Caco-2 (cell line): ENCODE data around the gene IGSF8. TPM values are rescaled to one million over a fixed set of nuclear protein-coding genes. Genes with fewer than 3 reads are reported as not detected.

Experiments used
- BruUV-seq: library from RNA; stranded (reverse); fragments of 400-500 nt; replicated peaks from 2 replicates; lab custom pipeline; 2021; lab: Mats Ljungman, UMichigan
- CTCF ChIA-PET: fragments of 300-600 bp; sonication (Branson Sonifier 250); formaldehyde crosslinking; loops from one replicate; lab custom pipeline; 2022; ENCODE audit warnings: antibody characterized with exemption; lab: Charles Lee
- POLR2A ChIA-PET: fragments of 300-600 bp; sonication (Branson Sonifier 250); formaldehyde crosslinking; loops from one replicate; lab custom pipeline; 2022; ENCODE audit warnings: antibody characterized with exemption; lab: Charles Lee
- DNase-seq, 2 experiments: peaks; one replicate each; pipeline versions ENCODE4 v3.0.0 to v3.0.0-alpha.2; 2020 to 2022
- H3K27me3 ChIP-seq: replicated peaks from 2 replicates; pipeline ENCODE4 v1.6.0; 2011; ENCODE audit warnings: low read length; ENCODE audit not compliant: control insufficient read depth, insufficient read depth
- H3K36me3 ChIP-seq: 2 replicates; pipeline ENCODE4 v1.5.1; 2011; ENCODE audit warnings: low read length; ENCODE audit not compliant: control insufficient read depth, insufficient read depth
- H3K4me1 ChIP-seq: fragments of 250-450 bp; sonication (Bioruptor Pico); 2 replicates; pipeline ENCODE4 v1.5.1; 2020; ENCODE audit warnings: mild to moderate bottlenecking
- H3K4me3 ChIP-seq: 2 replicates; pipeline ENCODE4 v1.5.1; 2011; ENCODE audit warnings: low read depth, mild to moderate bottlenecking, control low read depth, low read length
- H3K9me3 ChIP-seq: fragments of 250-450 bp; sonication (Bioruptor Pico); 2 replicates; pipeline ENCODE4 v1.5.1; 2020; ENCODE audit warnings: mild to moderate bottlenecking, moderate library complexity
- H3K27ac Mint-ChIP-seq: one replicate; pipeline ENCODE4 v1.8.0; 2022; ENCODE audit warnings: mixed read lengths; ENCODE audit not compliant: unreplicated experiment
- H3K27me3 Mint-ChIP-seq: one replicate; pipeline ENCODE4 v1.8.0; 2022; ENCODE audit warnings: mixed read lengths; ENCODE audit not compliant: insufficient read depth, unreplicated experiment
- H3K36me3 Mint-ChIP-seq: one replicate; pipeline ENCODE4 v1.8.0; 2022; ENCODE audit warnings: mild to moderate bottlenecking, mixed read lengths; ENCODE audit not compliant: insufficient read depth, unreplicated experiment
- H3K4me1 Mint-ChIP-seq: one replicate; pipeline ENCODE4 v1.8.0; 2022; ENCODE audit warnings: low read depth, mixed read lengths; ENCODE audit not compliant: unreplicated experiment
- H3K4me3 Mint-ChIP-seq: one replicate; pipeline ENCODE4 v1.8.0; 2022; ENCODE audit warnings: mild to moderate bottlenecking, moderate library complexity, mixed read lengths; ENCODE audit not compliant: unreplicated experiment
- H3K9me3 Mint-ChIP-seq: one replicate; pipeline ENCODE4 v1.8.0; 2022; ENCODE audit warnings: mixed read lengths; ENCODE audit not compliant: unreplicated experiment
- intact Hi-C: fragments of 100-400 bp; cut with micrococcal nuclease; formaldehyde crosslinking; loops from one replicate; pipeline ENCODE4 v1.10.0; 2022; ENCODE audit not compliant: unreplicated experiment
- total RNA-seq: library from RNA; stranded (reverse); gene quantifications from 2 replicates; pipeline ENCODE4 v1.2.3, GENCODE V29; 2022
- TF ChIP-seq, protein P1 (sequence below), 2 experiments: fragments of 200-600 bp in 1 of 2; IDR thresholded peaks; 1 replicate in 1 of 2; 2 replicates in 1 of 2; pipeline versions ENCODE4 v1.5.1 to v1.8.0; 2011 to 2022; ENCODE audit warnings: antibody characterized with exemption in 1 of 2, control low read depth in 1 of 2, inconsistent platforms in 1 of 2, low read depth in 1 of 2, low read length in 1 of 2, mild to moderate bottlenecking in 1 of 2, moderate library complexity in 1 of 2; ENCODE audit not compliant: insufficient read depth in 1 of 2, severe bottlenecking in 1 of 2, unreplicated experiment in 1 of 2

Gene IGSF8
- total RNA-seq, 1 experiment from 2014 or later: 15.4 TPM

GRCh38 chr1:160077486-160077885, 20.9 kb downstream of the IGSF8 start:
- H3K9me3 ChIP-seq: no peaks in the 10 kb centered on the region
- Mint-ChIP-seq H3K27me3 (peaks cover 17% of the 10 kb centered on the region), H3K9me3 (no peaks in the 10 kb centered on the region), H3K36me3 (no peaks in the 10 kb centered on the region), H3K27ac (no peak overlapping the region), H3K4me3 (no peak overlapping the region), H3K4me1 (no peaks in the 10 kb centered on the region)
- no peaks in the 10 kb centered on the region for H3K36me3 ChIP-seq
- no TSS peak for BruUV-seq
- no peaks in the 10 kb centered on the region for H3K4me1 ChIP-seq
- no peak overlapping the region for H3K4me3 ChIP-seq
- no peaks in the 10 kb centered on the region for H3K27me3 ChIP-seq
- CTCF ChIA-PET: interaction anchor here (0.6 to 2.0 kb wide), 5 partner anchors 19 to 48 kb away, joined by 4 to 16 read pairs (median 10); partner anchors contain the start of gene IGSF8
- TF ChIP-seq, protein P1, sequence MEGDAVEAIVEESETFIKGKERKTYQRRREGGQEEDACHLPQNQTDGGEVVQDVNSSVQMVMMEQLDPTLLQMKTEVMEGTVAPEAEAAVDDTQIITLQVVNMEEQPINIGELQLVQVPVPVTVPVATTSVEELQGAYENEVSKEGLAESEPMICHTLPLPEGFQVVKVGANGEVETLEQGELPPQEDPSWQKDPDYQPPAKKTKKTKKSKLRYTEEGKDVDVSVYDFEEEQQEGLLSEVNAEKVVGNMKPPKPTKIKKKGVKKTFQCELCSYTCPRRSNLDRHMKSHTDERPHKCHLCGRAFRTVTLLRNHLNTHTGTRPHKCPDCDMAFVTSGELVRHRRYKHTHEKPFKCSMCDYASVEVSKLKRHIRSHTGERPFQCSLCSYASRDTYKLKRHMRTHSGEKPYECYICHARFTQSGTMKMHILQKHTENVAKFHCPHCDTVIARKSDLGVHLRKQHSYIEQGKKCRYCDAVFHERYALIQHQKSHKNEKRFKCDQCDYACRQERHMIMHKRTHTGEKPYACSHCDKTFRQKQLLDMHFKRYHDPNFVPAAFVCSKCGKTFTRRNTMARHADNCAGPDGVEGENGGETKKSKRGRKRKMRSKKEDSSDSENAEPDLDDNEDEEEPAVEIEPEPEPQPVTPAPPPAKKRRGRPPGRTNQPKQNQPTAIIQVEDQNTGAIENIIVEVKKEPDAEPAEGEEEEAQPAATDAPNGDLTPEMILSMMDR (IDR thresholded peaks at IDR 0.05; ENCODE audit: insufficient read depth in 1 of 2, low read depth in 1 of 2, low read length in 1 of 2, severe bottlenecking in 1 of 2, unreplicated experiment in 1 of 2): no peak
- intact Hi-C loops: loop anchor here (5.0 kb wide), 1 partner anchor 45 kb away; the partner anchor contains the start of gene PIGM
- POLR2A ChIA-PET: interaction anchor here (0.6 kb wide), 1 partner anchor 10 kb away, joined by 4 read pairs; no protein-coding TSS in a partner anchor
- DNase-seq: no peak

GRCh38 chr1:160076295-160076694, 22.1 kb downstream of the IGSF8 start:
- no peaks in the 10 kb centered on the region for H3K9me3 Mint-ChIP-seq
- H3K4me3 Mint-ChIP-seq: no peak overlapping the region
- H3K4me1 ChIP-seq: no peaks in the 10 kb centered on the region
- H3K27me3 Mint-ChIP-seq: peaks cover 22% of the 10 kb centered on the region
- TF ChIP-seq, protein P1 (IDR thresholded peaks at IDR 0.05; ENCODE audit: insufficient read depth in 1 of 2, low read depth in 1 of 2, low read length in 1 of 2, severe bottlenecking in 1 of 2, unreplicated experiment in 1 of 2): no peak
- H3K36me3 ChIP-seq: no peaks in the 10 kb centered on the region
- POLR2A ChIA-PET: no interaction called here
- no peaks in the 10 kb centered on the region for H3K9me3 ChIP-seq
- CTCF ChIA-PET: no interaction called here
- H3K27ac Mint-ChIP-seq: no peak overlapping the region
- no peaks in the 10 kb centered on the region for H3K36me3 Mint-ChIP-seq
- intact Hi-C loops: loop anchor here (5.0 kb wide), 1 partner anchor 44 kb away; the partner anchor contains the start of gene PIGM
- no peaks in the 10 kb centered on the region for H3K27me3 ChIP-seq
- BruUV-seq: no TSS peak
- H3K4me1 Mint-ChIP-seq: no peaks in the 10 kb centered on the region
- H3K4me3 ChIP-seq: no peak overlapping the region
- DNase-seq: no peak

DNA sequence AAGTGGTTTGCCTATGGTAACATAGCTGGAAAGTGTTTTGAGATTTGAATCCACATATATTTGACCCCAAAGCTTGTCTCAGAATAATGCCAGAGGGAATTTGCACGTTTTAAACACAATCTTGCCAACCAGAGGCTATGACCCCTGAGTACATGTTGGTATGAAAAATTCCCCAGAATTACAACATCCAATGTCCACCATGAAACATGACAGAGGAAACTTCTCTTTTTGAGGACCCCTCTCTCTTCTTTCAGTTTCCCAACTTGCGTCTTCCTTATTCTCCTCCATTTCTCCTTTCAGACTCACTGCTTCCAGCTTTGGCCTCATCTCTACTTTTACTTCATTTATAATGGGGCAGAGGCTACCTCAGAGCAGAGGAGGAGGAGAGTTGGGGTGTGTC, 22.6 kb downstream of the IGSF8 start:
- Histone ChIP-seq H3K4me3 (no peak overlapping the region), H3K4me1 (no peaks in the 10 kb centered on the region), H3K27me3 (no peaks in the 10 kb centered on the region), H3K9me3 (no peaks in the 10 kb centered on the region), H3K36me3 (no peaks in the 10 kb centered on the region)
- Mint-ChIP-seq H3K4me3 (no peak overlapping the region), H3K27ac (no peak overlapping the region), H3K4me1 (no peaks in the 10 kb centered on the region), H3K9me3 (no peaks in the 10 kb centered on the region), H3K36me3 (no peaks in the 10 kb centered on the region), H3K27me3 (peaks cover 18% of the 10 kb centered on the region)
- ChIA-PET CTCF (no interaction called here), POLR2A (no interaction called here)
- TF ChIP-seq, protein P1 (IDR thresholded peaks at IDR 0.05; ENCODE audit: insufficient read depth in 1 of 2, low read depth in 1 of 2, low read length in 1 of 2, severe bottlenecking in 1 of 2, unreplicated experiment in 1 of 2): no peak
- no peak for DNase-seq
- intact Hi-C loops: loop anchor here (5.0 kb wide), 1 partner anchor 44 kb away; the partner anchor contains the start of gene PIGM
- no TSS peak for BruUV-seq
